HK-2 (cell line): Measurements from ENCODE around the gene KCNE1.

ENCODE experiments used
- DNase-seq: peaks from one replicate; pipeline ENCODE4 v3.0.0-alpha.2; 2018; ENCODE audit not compliant: unreplicated experiment

KCNE1 gene

DNA sequence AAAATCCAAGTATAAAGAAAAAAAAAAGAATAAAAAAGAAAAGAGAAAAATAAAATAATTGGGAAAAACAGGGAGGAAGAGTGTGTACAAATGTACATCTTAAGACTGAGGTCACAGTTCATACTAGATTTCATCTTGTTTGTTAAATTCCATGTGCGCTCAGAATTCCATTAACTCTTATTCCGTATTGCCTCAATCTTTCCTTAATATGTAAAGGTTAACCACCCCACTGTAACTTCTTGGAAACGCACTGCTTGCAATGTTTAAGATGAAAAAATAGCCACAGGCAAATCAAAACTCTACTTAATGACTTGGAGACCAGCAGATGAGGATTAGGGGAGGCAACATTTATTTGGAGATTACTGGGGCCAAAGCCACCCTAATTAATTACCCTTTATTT lies 23.9 kb upstream of the KCNE1 start:
- DNase-seq, result no peak

DNA sequence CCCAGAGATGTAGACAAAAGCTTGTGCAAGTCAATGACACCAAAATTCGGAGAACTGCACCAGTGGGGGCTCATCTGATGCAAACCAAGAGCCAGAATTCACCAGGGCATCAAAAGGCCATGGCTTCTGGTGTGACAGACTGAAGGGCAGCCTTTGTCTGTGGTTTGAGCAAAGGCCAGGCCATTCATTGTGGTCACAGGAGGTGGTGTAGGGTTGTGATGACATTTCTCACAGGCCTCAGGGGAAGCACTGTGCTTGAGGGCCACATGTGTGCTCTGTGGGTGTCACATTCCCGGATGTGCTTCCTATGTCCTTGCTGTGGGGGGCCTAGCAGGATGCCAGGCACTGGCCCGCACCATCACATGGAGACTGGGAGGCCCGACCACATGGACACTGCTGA lies 22.5 kb upstream of the KCNE1 start:
- DNase-seq, result no peak

DNA sequence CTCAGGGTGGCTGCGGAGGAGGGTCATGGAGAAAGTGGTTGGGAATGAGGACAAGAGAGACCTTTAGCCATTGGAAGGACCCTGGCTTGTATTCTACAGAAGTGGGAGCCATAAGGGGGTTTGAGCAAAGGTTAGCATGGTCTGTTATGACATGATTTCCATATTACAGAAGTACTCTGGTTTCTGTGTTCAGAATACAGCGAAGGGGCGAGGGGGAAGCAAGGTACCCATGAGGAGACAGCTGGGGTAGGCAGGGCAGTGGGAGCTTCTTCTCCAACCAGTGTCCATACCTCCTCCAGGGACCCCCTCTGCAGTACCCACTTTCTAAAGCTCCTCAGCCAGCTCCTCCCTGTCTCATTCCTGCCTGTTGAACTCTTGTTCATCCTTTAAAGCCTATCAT lies 21.9 kb upstream of the KCNE1 start:
- DNase-seq, result no peak

DNA sequence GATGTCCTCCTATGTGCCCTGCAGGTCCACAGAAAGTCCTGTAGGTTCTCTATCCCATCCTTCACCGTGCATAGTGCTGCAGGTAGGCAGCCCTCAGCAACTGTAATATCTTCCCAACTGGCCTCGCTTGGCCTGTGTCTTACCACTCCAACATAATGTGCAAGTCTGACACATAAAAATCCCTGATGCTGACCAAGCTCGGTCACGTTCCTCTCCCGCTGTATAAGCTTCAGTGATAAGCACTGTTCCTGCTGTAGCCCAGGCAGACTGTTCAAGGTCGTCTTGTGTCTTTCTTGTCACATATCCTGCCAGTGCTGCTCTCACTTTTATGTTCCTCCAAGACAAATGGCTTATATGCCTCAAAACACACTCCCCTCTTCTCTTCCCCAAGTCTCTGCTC lies 19.4 kb upstream of the KCNE1 start:
- no peak for DNase-seq

DNA sequence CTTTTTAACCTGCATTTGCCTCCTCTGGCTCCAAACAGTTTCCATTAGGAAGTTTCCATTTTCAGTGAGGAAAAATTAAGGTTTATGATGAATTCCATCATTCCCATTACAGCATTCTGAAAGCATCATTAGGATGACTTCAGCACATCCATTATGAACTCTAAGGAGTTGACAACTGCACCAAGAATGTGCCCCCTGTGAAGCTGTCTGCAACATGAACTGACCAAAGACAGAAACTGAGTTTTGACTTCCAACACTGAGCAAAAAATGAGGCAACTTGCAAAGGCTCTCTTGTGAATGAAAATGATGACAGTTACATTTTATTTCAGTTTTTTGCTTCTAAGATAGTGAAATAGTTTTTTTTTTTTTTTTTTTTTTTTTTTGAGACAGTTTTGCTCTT lies 18.3 kb upstream of the KCNE1 start:
- DNase-seq, result no peak

DNA sequence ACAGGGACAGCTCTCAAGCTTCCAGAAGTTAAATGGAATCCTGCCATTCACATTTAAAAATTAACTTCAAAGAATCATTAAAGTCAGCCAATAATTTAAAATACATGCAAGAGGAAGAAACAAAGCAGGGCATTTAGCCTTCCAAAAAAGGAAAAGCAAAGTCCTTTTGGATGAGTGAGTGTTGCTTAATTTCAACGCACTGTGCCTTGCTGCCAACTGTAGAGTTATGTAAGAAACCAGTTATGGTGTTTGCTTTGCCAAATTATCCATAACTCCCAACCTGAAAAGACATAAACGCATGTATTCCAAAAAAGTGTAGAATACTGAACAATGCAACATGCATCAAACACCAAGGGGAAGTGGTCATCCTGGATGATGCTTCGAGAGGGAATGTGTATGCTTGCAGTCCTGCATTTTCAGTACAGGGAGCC lies 16.1 kb upstream of the KCNE1 start:
- DNase-seq, result no peak

DNA sequence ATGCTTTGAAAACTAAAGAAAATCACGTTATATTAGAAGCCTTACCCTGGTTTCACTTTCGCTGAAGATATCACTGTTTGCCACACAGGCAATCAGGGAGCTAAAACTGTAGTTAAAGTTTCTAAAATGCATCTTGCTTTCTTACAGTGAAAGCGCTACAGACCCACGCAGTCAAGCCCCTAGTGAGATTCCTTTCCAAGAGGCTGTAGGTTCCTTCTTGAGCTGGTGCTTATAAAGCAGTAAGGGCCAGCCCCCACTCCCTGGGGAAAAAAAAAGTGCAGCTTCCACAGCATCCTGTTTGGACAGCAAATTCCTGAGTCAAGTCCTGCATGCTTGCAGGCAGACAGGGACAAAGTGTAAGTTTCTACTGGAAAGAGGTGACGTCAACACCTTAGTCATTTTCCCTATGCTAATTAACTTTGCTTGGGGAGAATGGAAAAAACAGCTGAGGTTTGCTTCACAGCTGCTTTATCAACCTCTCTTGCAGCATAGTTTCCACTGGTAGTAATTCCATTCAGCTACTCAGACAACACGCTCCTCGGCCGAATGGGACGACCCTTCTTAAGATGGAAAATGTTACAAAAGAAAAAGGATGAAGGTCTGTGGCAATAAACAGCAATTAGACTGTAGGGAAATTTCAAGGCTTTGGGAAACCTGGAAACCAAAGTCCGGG lies 14.7 kb upstream of the KCNE1 start:
- peak; percentile 70 for DNase-seq

DNA sequence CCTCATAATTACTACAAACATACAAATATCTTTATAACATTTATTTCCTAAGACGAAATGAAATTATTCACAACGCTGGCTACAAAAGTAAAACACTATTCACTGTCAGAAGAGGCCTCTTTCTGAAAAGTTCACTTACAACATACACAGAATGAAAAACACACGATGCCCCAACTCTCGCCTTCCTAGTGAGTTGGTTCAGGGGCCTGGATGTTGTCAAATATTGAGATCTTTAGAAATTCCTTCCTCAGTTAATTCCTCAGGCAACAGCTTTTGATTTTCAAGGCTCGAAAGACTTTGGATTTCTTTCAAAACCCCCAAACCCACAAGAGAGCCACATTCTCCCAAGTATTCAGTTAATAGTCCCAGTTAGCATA lies 14.2 kb upstream of the KCNE1 start:
- DNase-seq, result no peak

DNA sequence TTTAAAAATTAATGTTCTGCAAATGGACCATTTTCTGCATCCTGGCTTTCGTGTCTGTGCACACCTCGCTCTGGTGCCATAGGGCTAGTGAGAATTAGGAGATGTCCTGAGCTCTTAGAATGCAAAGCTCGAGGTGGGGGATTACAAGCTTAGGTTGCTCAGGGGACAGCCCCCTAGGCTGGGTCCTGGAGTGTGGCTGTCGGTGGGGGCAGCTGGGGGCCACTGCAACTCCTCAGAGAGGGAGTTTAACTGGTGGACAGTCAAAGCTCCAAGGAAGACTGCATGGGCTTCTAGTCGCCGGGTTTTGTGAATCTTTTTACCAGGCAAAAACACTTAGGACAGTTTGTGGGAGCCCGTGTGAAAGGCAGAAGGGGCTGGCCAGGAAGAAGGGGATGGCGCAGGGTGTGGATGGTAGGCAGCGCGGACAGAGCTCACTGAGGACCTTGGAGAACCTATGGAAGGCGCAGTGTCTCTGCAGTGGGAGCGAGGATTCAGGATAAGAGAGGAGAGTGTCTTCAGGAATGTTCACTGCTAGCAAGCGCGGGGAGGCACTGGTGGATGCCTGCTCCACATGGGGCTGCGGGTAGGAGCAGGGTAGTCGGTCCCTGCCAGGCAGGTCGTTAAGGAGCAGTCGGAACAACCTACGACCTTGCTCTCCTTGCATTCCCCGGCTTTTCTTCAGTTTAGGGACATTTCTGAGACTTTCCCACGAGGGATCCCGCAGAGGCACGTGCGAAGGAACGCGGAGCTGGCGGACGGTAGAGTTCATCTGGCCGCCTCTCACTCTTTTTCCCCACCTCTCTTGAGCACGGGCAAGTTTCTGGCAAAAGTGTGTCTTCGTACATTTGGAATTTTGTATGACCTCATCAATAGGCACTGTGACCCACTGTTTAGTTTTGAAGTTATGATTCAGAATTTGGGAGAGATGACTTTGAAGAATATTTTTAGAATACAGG lies 12.9 kb upstream of the KCNE1 start:
- DNase-seq, result no peak

DNA sequence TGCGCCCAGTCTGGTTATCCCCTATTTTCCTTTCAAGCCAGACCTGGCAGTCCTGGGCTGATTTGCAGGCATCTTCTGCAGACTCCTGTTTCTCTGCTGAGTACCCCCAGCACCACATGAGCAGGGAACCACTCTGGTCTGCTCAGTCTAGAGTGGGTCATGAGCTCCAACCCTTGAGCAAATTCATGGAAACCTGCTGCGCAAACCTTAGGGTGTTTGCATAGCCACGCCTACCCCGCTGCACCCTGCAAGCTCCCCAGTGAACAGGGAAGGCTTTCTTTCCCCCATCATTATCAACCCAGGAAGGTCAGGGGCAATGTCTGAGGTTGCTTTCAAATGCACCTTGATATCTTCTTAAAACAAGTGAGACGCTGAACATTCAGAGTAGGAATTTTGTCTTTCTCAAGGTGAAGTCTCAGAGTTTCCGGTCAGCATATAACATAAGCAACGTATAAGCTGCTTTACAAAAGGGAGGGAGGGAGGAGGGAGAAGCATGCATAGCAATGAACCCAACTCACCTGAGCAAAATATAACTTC lies 11.1 kb upstream of the KCNE1 start:
- DNase-seq, result no peak

DNA sequence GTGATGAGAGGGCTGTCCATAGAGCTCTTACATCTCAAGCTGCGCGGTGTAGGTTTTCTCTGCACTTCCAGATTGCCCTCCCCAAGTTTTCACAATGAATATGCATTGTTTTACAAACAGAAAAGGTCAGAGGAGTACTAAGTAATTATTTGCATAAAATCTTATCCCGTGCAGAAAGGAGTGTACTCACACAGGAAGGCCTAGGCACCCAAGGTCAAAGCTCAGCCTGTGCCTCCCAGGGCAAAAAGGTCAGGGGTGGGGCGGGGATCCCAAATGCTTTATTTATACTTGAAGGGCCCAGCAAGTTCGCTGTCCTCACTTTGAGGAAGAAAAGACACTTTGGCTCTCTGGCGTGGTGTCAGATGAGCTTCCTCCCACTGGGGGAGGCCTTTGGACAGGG lies 10.3 kb upstream of the KCNE1 start:
- no peak for DNase-seq

DNA sequence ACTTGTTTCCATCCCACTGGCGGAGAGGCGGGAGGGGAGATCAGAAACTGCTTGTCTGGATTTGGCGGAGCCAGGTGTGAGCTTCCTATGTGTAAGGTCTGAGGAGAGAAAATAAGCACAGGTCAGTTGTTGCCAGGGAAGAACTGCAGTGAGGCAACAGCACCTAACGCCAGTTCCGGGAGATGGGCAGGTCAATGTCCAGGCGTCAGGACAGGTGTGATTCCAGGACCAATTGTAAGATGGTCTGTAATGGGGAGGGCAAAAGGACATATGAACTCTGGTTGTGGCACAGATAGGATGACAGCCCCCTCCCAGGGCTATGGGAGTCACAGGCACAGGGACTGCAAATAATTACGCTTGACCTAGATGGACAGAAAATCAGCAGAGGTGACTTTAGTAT lies 9.6 kb upstream of the KCNE1 start:
- DNase-seq, result no peak

DNA sequence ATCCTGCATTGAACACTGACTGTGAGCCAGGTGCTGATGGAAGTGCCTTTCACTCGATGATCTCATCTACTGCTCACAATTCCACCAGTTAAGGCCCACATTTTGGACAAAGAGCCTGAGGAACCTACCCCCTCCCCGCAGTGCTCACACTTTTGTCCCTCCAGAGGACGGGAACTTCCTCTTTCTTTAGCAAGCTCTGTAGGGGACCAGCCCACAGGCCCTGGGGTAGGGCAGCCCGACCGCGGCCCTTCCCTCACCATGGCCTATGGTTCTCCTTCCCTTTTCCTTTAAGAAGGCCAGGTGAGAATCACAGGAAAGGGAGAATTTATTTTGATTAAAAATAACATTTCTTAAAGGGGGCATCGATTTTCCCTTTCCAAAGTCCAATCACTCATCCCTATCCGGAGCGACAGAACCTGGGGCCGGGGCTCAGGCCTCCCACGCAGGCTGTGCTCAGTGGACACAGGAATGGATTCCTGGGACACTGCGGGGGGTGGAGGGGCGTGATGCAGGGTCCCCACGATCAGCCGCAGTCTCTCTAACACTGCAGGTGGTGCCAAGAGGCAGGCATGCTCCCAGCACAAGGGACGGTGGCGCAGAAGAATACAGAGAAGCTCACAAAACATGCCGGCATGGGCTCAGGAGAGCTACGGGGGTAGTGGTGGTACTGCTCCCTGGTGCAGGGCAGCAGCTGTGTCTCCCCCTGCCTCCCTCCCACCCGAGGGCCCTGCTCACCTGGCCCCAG lies 8.9 kb upstream of the KCNE1 start:
- no peak for DNase-seq

DNA sequence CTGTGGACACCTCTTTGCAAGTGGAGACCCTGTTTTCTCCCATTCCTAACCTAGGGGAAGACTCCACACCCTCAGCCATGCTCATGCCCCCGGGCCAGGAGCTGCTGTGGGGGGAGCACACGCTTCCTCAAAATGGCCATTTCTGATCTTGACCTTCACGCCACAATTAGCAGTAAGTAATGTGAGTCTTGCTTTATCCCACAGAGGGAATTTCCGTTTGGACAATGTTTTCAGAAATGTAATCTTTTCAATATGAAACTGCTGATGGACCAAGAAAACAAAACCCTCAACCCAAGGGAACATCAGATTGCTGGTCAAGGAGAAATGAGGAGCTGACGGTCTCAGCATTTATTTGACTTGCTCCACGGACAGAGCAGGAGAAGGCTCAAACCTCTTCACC lies 8.3 kb upstream of the KCNE1 start:
- no peak for DNase-seq

DNA sequence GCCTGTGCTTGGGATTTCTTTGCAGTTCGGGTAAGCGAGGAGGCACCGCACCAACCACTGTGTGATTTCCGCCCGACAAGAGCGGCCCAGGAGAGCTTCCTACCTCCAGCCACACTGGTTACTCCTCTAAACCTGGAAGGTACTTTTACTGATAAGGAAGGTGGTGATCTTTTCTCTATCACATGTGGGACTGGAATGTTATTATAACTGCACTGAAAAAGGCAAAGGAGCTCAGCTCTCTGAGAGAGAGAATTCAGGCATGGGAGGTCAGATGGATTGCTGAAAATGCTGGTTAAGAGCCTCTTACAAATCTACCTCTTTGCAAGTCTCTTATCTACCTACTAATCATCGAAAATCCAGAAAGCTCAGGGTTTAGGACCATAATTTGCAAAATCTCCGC lies 7.7 kb upstream of the KCNE1 start:
- DNase-seq, result no peak

DNA sequence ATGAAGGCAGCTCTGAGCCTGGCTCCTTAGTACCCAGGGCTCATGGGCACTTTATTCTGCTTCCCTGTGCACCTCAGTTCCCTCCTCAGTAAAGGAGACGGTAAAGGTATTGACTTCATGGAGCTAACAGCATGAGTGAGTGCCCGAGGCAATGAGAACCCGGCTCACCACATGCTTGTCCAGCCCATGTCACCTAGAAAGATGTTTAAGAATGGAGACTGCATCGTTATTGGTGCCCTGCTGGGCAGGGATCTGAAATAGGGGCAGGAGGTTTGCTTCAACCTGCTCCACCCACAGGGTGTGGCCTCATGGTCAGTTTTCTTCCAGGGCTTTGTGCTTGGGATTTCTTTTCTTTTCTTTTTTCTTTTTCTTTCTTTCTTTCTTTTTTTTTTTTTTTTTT lies 7.0 kb upstream of the KCNE1 start:
- no peak for DNase-seq

DNA sequence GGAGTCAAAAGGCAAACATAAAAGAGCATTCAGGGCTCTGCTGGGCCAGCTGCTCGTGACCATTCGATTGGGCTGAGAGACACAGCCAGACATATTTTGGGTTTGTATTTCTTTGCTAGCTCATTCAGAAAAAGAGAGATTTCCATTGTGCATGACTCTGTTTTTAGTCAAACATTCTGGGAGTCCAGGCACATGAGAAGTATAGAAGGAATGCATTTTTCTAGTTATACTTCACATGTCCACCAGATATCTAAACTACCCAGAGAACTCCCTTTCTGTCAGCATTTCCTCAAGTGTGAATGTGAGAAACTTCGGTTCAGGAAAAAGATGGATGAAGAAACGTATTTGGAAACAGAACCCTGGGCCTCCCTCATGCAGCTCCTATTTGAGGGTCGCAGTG lies 6.3 kb upstream of the KCNE1 start:
- no peak for DNase-seq

DNA sequence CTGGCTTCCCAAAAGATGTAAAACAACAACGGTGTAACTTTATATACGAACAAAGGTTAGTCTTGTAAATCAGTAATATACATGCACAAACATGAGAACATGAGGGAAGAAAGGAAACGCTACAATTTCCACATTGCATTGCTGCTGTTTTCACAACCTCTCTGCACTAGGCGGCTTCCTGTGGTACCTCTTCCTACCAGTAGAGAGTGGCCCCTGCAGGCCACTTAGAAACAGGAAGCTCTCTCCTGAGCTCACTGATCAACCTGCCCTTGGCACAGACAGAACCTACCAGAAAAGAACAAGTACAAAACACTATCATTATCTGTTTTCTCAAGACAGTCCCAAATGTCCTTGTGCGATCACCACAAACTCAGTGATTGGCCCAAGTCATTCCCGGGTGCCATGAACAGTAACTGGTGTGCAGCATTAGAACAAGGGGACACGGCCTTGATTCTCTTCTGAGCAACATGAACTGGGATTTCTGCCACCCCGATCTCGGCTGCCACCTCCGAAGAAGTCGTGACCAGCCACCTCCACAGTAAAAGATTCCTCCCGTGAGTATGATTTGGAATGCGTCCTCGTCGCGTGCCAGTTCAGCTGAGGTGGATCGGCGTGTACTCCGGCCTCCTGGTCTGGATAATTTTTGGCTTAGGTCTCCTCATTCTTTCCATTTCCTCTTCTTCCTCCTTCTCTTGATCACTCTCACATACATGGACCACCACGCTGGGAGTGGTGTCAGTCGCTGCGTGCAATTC lies 5.7 kb upstream of the KCNE1 start:
- DNase-seq, result no peak

DNA sequence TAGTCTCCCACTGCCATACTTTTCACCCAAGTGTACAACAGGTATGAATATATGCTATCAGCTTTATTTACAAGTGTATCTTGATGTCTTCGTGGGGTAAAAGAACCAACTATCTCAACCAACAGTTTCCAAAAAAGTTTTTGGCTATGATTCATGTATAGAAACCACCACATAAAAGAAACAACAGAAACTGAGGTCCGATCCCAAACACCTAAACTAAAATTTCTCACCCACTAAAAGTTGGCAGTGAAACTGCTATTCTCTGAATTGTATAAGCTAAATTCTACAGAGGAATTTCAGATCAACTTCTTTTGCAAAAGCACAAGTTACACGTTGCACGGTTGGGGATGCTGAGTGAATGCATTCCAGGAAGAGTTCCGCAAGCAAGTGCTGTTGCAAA lies 5.0 kb upstream of the KCNE1 start:
- no peak for DNase-seq

DNA sequence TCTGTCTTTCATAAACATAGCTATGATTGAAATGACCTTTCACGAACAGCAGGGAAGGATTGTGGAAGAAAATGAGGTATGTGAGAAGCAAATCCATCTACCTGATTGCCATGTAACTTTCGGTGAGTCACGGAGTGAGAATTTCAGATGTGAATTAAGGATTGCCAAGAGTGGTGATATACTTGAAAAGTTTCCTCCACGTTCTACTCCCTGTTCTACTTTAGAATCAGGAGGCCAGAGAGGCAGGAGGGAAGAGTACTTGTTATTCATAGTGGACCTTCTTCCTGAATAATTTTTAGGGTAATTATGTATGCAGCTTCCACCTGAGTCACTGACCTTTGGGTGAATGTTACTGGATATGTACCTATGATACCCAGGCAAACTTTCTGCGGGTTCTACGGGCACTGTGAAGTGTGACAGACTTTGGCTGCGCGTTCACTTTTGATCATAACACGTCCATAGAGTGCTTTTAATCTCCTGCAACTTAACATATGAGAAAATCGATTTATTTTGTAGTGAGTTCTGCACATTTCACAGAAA lies 2.6 kb upstream of the KCNE1 start:
- DNase-seq, result no peak

DNA sequence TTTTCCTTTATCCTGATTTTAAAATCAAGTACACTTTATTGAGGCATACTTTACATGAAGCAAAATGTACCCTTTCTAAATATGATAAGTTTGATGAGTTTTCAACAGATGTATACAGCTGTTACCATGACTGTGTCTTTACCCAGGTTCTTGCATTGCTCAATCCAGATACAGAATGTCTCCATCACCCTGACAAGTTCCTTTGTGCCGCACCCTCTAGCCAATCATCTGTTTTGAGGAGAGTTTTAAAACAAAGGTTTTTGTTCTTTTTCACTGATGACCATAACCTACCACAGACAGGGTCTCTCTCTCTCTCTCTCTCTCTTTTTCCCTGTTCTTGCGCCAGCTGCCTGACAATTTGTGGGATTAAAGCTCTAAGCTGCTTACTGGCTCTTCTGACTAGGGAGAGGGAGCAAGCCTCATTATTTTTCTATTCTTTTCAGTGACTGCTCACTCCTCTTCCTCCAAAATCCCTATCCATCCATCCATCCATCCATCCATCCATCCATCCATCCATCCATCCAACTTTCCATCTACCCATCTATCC lies 1.2 kb upstream of the KCNE1 start:
- no peak for DNase-seq
